ENCODE data around the gene ANXA5.
"Not testable (repeated sequence)": the region's sequence is repeated elsewhere in the genome, so short reads cannot be mapped to it uniquely, and the experiment has no call there.

The ANXA5 gene

DNA sequence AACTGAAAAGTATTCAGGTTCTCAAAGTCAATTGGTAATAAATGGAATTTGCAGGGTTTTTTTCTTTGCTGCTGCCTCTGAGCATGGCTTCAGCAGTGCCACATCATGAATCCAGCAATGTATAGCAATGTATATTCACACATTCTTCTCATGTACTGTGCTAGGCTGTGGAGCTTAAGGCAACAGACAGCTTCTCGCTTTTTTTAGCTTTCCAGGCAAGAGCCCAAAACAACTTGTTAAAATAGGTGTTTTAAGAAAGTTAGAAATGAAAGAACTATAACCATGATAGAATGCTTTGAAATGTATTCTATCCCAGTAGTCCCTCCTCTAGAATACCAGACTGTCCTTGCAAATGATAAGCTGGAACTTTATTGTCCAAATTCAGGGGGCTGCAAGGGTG is 37.8 kb upstream of the ANXA5 start:
- Histone ChIP-seq H3K4ac (ENCODE audit: low read length) (no peak overlapping the region), H3K18ac (ENCODE audit: low read length) (no peak overlapping the region), H3K36me3 (replicated peaks in 1 of 2; ENCODE audit: control insufficient read depth in 2 of 2, insufficient read depth in 2 of 2, low read length in 2 of 2) (no peaks in the 10 kb centered on the region), H3K4me1 (ENCODE audit: control insufficient read depth in 2 of 2, insufficient read depth in 1 of 2, low read depth in 1 of 2, low read length in 2 of 2) (no peaks in the 10 kb centered on the region), H3K79me1 (ENCODE audit: low read depth, low read length) (no peaks in the 10 kb centered on the region), H4K8ac (ENCODE audit: low read depth, low read length) (no peak overlapping the region), H3K9me3 (replicated peaks in 1 of 2; ENCODE audit: control insufficient read depth in 2 of 2, insufficient read depth in 1 of 2, low read depth in 1 of 2, low read length in 2 of 2) (no peaks in the 10 kb centered on the region), H2AK5ac (ENCODE audit: low read depth, low read length) (no peak overlapping the region), H2BK120ac (ENCODE audit: low read depth, low read length) (no peak overlapping the region), H2BK5ac (ENCODE audit: low read length) (no peak overlapping the region), H2BK12ac (ENCODE audit: low read length) (no peak overlapping the region), H3K4me3 (ENCODE audit: low read length in 2 of 2) (no peak overlapping the region), H2BK15ac (ENCODE audit: low read length) (no peak overlapping the region), H3K9ac (ENCODE audit: low read depth, low read length, poor library complexity) (no peak overlapping the region), H3K27ac (replicated peaks; ENCODE audit: low read length) (no peak overlapping the region), H2AFZ (ENCODE audit: low read length) (no peak overlapping the region), H4K91ac (ENCODE audit: low read depth, low read length, poor library complexity) (no peak overlapping the region), H3K14ac (ENCODE audit: low read length) (no peak overlapping the region), H3K23ac (ENCODE audit: low read depth, low read length, poor library complexity) (no peak overlapping the region), H3K4me2 (ENCODE audit: insufficient read depth, low read length, poor library complexity, severe bottlenecking) (no peak overlapping the region), H3K27me3 (ENCODE audit: control insufficient read depth in 3 of 3, insufficient read depth in 3 of 3, low read depth in 1 of 3, low read length in 3 of 3) (no peaks in the 10 kb centered on the region)
- no CpG with 5 or more reads among the region's 1 CpG for WGBS, 2 donors (ENCODE audit: extremely low coverage in 2 of 2, insufficient read length in 2 of 2, insufficient replicate concordance in 1 of 2)
- DNase-seq (ENCODE audit: low spot score) = no peak

GRCh38 chr4:121733942-121734341 is 37.2 kb upstream of the ANXA5 start:
- no peak for DNase-seq (ENCODE audit: low spot score)
- H3K27me3 ChIP-seq (ENCODE audit: control insufficient read depth in 3 of 3, insufficient read depth in 3 of 3, low read depth in 1 of 3, low read length in 3 of 3) = no peaks in the 10 kb centered on the region
- no peak overlapping the region for H2BK120ac ChIP-seq (ENCODE audit: low read depth, low read length)
- no peak overlapping the region for H2BK12ac ChIP-seq (ENCODE audit: low read length)
- no peak overlapping the region for H3K14ac ChIP-seq (ENCODE audit: low read length)
- no peak overlapping the region for H4K91ac ChIP-seq (ENCODE audit: low read depth, low read length, poor library complexity)
- no peak overlapping the region for H2AK5ac ChIP-seq (ENCODE audit: low read depth, low read length)
- no peak overlapping the region for H2AFZ ChIP-seq (ENCODE audit: low read length)
- no peak overlapping the region for H2BK15ac ChIP-seq (ENCODE audit: low read length)
- H3K4me1 ChIP-seq (ENCODE audit: control insufficient read depth in 2 of 2, insufficient read depth in 1 of 2, low read depth in 1 of 2, low read length in 2 of 2) = no peaks in the 10 kb centered on the region
- H3K36me3 ChIP-seq (replicated peaks in 1 of 2; ENCODE audit: control insufficient read depth in 2 of 2, insufficient read depth in 2 of 2, low read length in 2 of 2) = no peaks in the 10 kb centered on the region
- no peak overlapping the region for H3K9ac ChIP-seq (ENCODE audit: low read depth, low read length, poor library complexity)
- H3K23ac ChIP-seq (ENCODE audit: low read depth, low read length, poor library complexity) = no peak overlapping the region
- WGBS, 2 donors (ENCODE audit: extremely low coverage in 2 of 2, insufficient read length in 2 of 2, insufficient replicate concordance in 1 of 2) = no CpG with 5 or more reads among the region's 1 CpG
- no peak overlapping the region for H3K4ac ChIP-seq (ENCODE audit: low read length)
- H3K4me3 ChIP-seq (ENCODE audit: low read length in 2 of 2) = no peak overlapping the region
- no peak overlapping the region for H4K8ac ChIP-seq (ENCODE audit: low read depth, low read length)
- H3K79me1 ChIP-seq (ENCODE audit: low read depth, low read length) = no peaks in the 10 kb centered on the region
- H3K9me3 ChIP-seq (replicated peaks in 1 of 2; ENCODE audit: control insufficient read depth in 2 of 2, insufficient read depth in 1 of 2, low read depth in 1 of 2, low read length in 2 of 2) = no peaks in the 10 kb centered on the region
- H3K18ac ChIP-seq (ENCODE audit: low read length) = no peak overlapping the region
- H2BK5ac ChIP-seq (ENCODE audit: low read length) = no peak overlapping the region
- no peak overlapping the region for H3K27ac ChIP-seq (replicated peaks; ENCODE audit: low read length)
- no peak overlapping the region for H3K4me2 ChIP-seq (ENCODE audit: insufficient read depth, low read length, poor library complexity, severe bottlenecking)

DNA sequence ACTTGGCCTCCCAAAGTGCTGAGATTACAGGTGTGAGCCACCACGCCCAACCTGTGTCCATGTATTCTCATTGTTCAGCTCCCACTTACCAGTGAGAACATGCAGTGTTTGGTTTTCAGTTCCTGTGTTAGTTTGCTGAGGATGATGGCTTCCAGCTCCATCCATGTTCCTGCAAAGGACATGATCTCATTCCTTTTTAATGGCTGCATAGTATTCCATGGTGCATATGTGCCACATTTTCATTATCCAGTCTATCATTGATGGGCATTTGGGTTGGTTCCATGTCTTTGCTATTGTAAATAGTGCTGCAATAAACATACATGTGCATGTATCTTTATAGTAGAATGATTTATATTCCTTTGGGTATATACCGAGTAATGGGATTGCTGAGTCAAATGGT is 33.0 kb upstream of the ANXA5 start:
- not testable (repeated sequence) for H2AK5ac ChIP-seq (ENCODE audit: low read depth, low read length); H2BK15ac ChIP-seq (ENCODE audit: low read length); H3K9me3 ChIP-seq (replicated peaks in 1 of 2; ENCODE audit: control insufficient read depth in 2 of 2, insufficient read depth in 1 of 2, low read depth in 1 of 2, low read length in 2 of 2); H3K36me3 ChIP-seq (replicated peaks in 1 of 2; ENCODE audit: control insufficient read depth in 2 of 2, insufficient read depth in 2 of 2, low read length in 2 of 2); H3K4ac ChIP-seq (ENCODE audit: low read length); H3K23ac ChIP-seq (ENCODE audit: low read depth, low read length, poor library complexity); H3K14ac ChIP-seq (ENCODE audit: low read length); H3K79me1 ChIP-seq (ENCODE audit: low read depth, low read length); DNase-seq (ENCODE audit: low spot score); H2BK12ac ChIP-seq (ENCODE audit: low read length); H2BK120ac ChIP-seq (ENCODE audit: low read depth, low read length); H3K18ac ChIP-seq (ENCODE audit: low read length); H2AFZ ChIP-seq (ENCODE audit: low read length); H4K8ac ChIP-seq (ENCODE audit: low read depth, low read length); H3K4me3 ChIP-seq (ENCODE audit: low read length in 2 of 2); H3K4me1 ChIP-seq (ENCODE audit: control insufficient read depth in 2 of 2, insufficient read depth in 1 of 2, low read depth in 1 of 2, low read length in 2 of 2); H3K4me2 ChIP-seq (ENCODE audit: insufficient read depth, low read length, poor library complexity, severe bottlenecking); H2BK5ac ChIP-seq (ENCODE audit: low read length); H3K27me3 ChIP-seq (ENCODE audit: control insufficient read depth in 3 of 3, insufficient read depth in 3 of 3, low read depth in 1 of 3, low read length in 3 of 3); H3K27ac ChIP-seq (replicated peaks; ENCODE audit: low read length); H4K91ac ChIP-seq (ENCODE audit: low read depth, low read length, poor library complexity); H3K9ac ChIP-seq (ENCODE audit: low read depth, low read length, poor library complexity)
- no CpG with 5 or more reads among the region's 2 CpGs for WGBS, 2 donors (ENCODE audit: extremely low coverage in 2 of 2, insufficient read length in 2 of 2, insufficient replicate concordance in 1 of 2)

GRCh38 chr4:121728798-121729226 is 32.0 kb upstream of the ANXA5 start:
- Histone ChIP-seq H3K14ac (ENCODE audit: low read length) (no peak overlapping the region), H3K27me3 (ENCODE audit: control insufficient read depth in 3 of 3, insufficient read depth in 3 of 3, low read depth in 1 of 3, low read length in 3 of 3) (no peaks in the 10 kb centered on the region), H3K4me2 (ENCODE audit: insufficient read depth, low read length, poor library complexity, severe bottlenecking) (no peak overlapping the region), H2AFZ (ENCODE audit: low read length) (no peak overlapping the region), H3K27ac (replicated peaks; ENCODE audit: low read length) (no peak overlapping the region), H3K4me3 (ENCODE audit: low read length in 2 of 2) (no peak overlapping the region), H3K36me3 (replicated peaks in 1 of 2; ENCODE audit: control insufficient read depth in 2 of 2, insufficient read depth in 2 of 2, low read length in 2 of 2) (no peaks in the 10 kb centered on the region), H3K79me1 (ENCODE audit: low read depth, low read length) (no peaks in the 10 kb centered on the region), H2BK15ac (ENCODE audit: low read length) (no peak overlapping the region), H4K91ac (ENCODE audit: low read depth, low read length, poor library complexity) (no peak overlapping the region), H2BK5ac (ENCODE audit: low read length) (no peak overlapping the region), H3K23ac (ENCODE audit: low read depth, low read length, poor library complexity) (no peak overlapping the region), H3K9ac (ENCODE audit: low read depth, low read length, poor library complexity) (no peak overlapping the region), H3K9me3 (replicated peaks in 1 of 2; ENCODE audit: control insufficient read depth in 2 of 2, insufficient read depth in 1 of 2, low read depth in 1 of 2, low read length in 2 of 2) (no peaks in the 10 kb centered on the region), H3K4me1 (ENCODE audit: control insufficient read depth in 2 of 2, insufficient read depth in 1 of 2, low read depth in 1 of 2, low read length in 2 of 2) (no peaks in the 10 kb centered on the region), H3K18ac (ENCODE audit: low read length) (no peak overlapping the region), H3K4ac (ENCODE audit: low read length) (no peak overlapping the region), H2BK120ac (ENCODE audit: low read depth, low read length) (no peak overlapping the region), H2BK12ac (ENCODE audit: low read length) (no peak overlapping the region), H4K8ac (ENCODE audit: low read depth, low read length) (no peak overlapping the region), H2AK5ac (ENCODE audit: low read depth, low read length) (no peak overlapping the region)
- no peak for DNase-seq (ENCODE audit: low spot score)
- WGBS, 2 donors (ENCODE audit: extremely low coverage in 2 of 2, insufficient read length in 2 of 2, insufficient replicate concordance in 1 of 2) = no CpG with 5 or more reads among the region's 3 CpGs

All from neuronal stem cell (in vitro differentiated cells).